Measurements from ENCODE around the gene PRODH.

Gene PRODH

GRCh38 chr22:18935889-18936529 is at the start of gene PRODH:
Gene PRODH (minus strand): TSS chr22:18936293. CDS start chr22:18936287, 6 bp downstream.
- H3K27ac ChIP-seq (ENCODE audit: low read depth, low read length) = no peak within 1 kb of the TSS
- H3K4me3 ChIP-seq (ENCODE audit: low read depth, low read length) = no peak within 1 kb of the TSS
- H3K36me3 ChIP-seq (ENCODE audit: control insufficient read depth, insufficient read depth, low read length) = no peaks in the 10 kb centered on the region
- H3K9me3 ChIP-seq (ENCODE audit: control insufficient read depth, insufficient read depth, low read length) = no peaks in the 10 kb centered on the region
- no peaks in the 10 kb centered on the region for H3K4me1 ChIP-seq (ENCODE audit: control insufficient read depth, insufficient read depth, low read length)
- no peaks in the 10 kb centered on the region for H3K27me3 ChIP-seq (ENCODE audit: control insufficient read depth, insufficient read depth, low read length)
- H3K9ac ChIP-seq (ENCODE audit: low read depth, low read length) = no peak within 1 kb of the TSS

GRCh38 chr22:18985780-18986179 is 49.7 kb upstream of the PRODH start:
- H3K9me3 ChIP-seq (ENCODE audit: control insufficient read depth, insufficient read depth, low read length) = no peaks in the 10 kb centered on the region
- no peaks in the 10 kb centered on the region for H3K36me3 ChIP-seq (ENCODE audit: control insufficient read depth, insufficient read depth, low read length)
- H3K27ac ChIP-seq (ENCODE audit: low read depth, low read length) = no peak overlapping the region
- no peak overlapping the region for H3K9ac ChIP-seq (ENCODE audit: low read depth, low read length)
- no peak overlapping the region for H3K4me3 ChIP-seq (ENCODE audit: low read depth, low read length)
- H3K4me1 ChIP-seq (ENCODE audit: control insufficient read depth, insufficient read depth, low read length) = no peaks in the 10 kb centered on the region
- no peaks in the 10 kb centered on the region for H3K27me3 ChIP-seq (ENCODE audit: control insufficient read depth, insufficient read depth, low read length)

GRCh38 chr22:18984564-18984963 is 48.5 kb upstream of the PRODH start:
- Histone ChIP-seq H3K9ac (ENCODE audit: low read depth, low read length) (no peak overlapping the region), H3K27me3 (ENCODE audit: control insufficient read depth, insufficient read depth, low read length) (no peaks in the 10 kb centered on the region), H3K4me1 (ENCODE audit: control insufficient read depth, insufficient read depth, low read length) (no peaks in the 10 kb centered on the region), H3K36me3 (ENCODE audit: control insufficient read depth, insufficient read depth, low read length) (no peaks in the 10 kb centered on the region), H3K9me3 (ENCODE audit: control insufficient read depth, insufficient read depth, low read length) (no peaks in the 10 kb centered on the region), H3K27ac (ENCODE audit: low read depth, low read length) (no peak overlapping the region), H3K4me3 (ENCODE audit: low read depth, low read length) (no peak overlapping the region)

GRCh38 chr22:18983120-18983651 is 47.1 kb upstream of the PRODH start:
- H3K9me3 ChIP-seq (ENCODE audit: control insufficient read depth, insufficient read depth, low read length) = no peaks in the 10 kb centered on the region
- H3K4me1 ChIP-seq (ENCODE audit: control insufficient read depth, insufficient read depth, low read length) = no peaks in the 10 kb centered on the region
- no peaks in the 10 kb centered on the region for H3K27me3 ChIP-seq (ENCODE audit: control insufficient read depth, insufficient read depth, low read length)
- H3K9ac ChIP-seq (ENCODE audit: low read depth, low read length) = no peak overlapping the region
- no peak overlapping the region for H3K27ac ChIP-seq (ENCODE audit: low read depth, low read length)
- H3K4me3 ChIP-seq (ENCODE audit: low read depth, low read length) = no peak overlapping the region
- no peaks in the 10 kb centered on the region for H3K36me3 ChIP-seq (ENCODE audit: control insufficient read depth, insufficient read depth, low read length)

GRCh38 chr22:18980829-18981228 is 44.7 kb upstream of the PRODH start:
- H3K36me3 ChIP-seq (ENCODE audit: control insufficient read depth, insufficient read depth, low read length) = no peaks in the 10 kb centered on the region
- H3K27ac ChIP-seq (ENCODE audit: low read depth, low read length) = no peak overlapping the region
- H3K9ac ChIP-seq (ENCODE audit: low read depth, low read length) = no peak overlapping the region
- H3K4me1 ChIP-seq (ENCODE audit: control insufficient read depth, insufficient read depth, low read length) = no peaks in the 10 kb centered on the region
- no peak overlapping the region for H3K4me3 ChIP-seq (ENCODE audit: low read depth, low read length)
- no peaks in the 10 kb centered on the region for H3K27me3 ChIP-seq (ENCODE audit: control insufficient read depth, insufficient read depth, low read length)
- no peaks in the 10 kb centered on the region for H3K9me3 ChIP-seq (ENCODE audit: control insufficient read depth, insufficient read depth, low read length)

- Histone ChIP-seq H3K27me3 (ENCODE audit: control insufficient read depth, insufficient read depth, low read length) (no peaks in the 10 kb centered on the region), H3K9me3 (ENCODE audit: control insufficient read depth, insufficient read depth, low read length) (no peaks in the 10 kb centered on the region), H3K9ac (ENCODE audit: low read depth, low read length) (no peak overlapping the region), H3K4me3 (ENCODE audit: low read depth, low read length) (no peak overlapping the region), H3K36me3 (ENCODE audit: control insufficient read depth, insufficient read depth, low read length) (no peaks in the 10 kb centered on the region), H3K4me1 (ENCODE audit: control insufficient read depth, insufficient read depth, low read length) (no peaks in the 10 kb centered on the region), H3K27ac (ENCODE audit: low read depth, low read length) (no peak overlapping the region)
Measured at GRCh38 chr22:18979957-18980356, 43.9 kb upstream of the PRODH start.

GRCh38 chr22:18978506-18978905 is 42.4 kb upstream of the PRODH start:
- Histone ChIP-seq H3K9ac (ENCODE audit: low read depth, low read length) (no peak overlapping the region), H3K27me3 (ENCODE audit: control insufficient read depth, insufficient read depth, low read length) (no peaks in the 10 kb centered on the region), H3K36me3 (ENCODE audit: control insufficient read depth, insufficient read depth, low read length) (no peaks in the 10 kb centered on the region), H3K9me3 (ENCODE audit: control insufficient read depth, insufficient read depth, low read length) (no peaks in the 10 kb centered on the region), H3K4me1 (ENCODE audit: control insufficient read depth, insufficient read depth, low read length) (no peaks in the 10 kb centered on the region), H3K27ac (ENCODE audit: low read depth, low read length) (no peak overlapping the region), H3K4me3 (ENCODE audit: low read depth, low read length) (no peak overlapping the region)

GRCh38 chr22:18977824-18978425 is 41.8 kb upstream of the PRODH start:
- Histone ChIP-seq H3K27me3 (ENCODE audit: control insufficient read depth, insufficient read depth, low read length) (no peaks in the 10 kb centered on the region), H3K27ac (ENCODE audit: low read depth, low read length) (no peak overlapping the region), H3K4me3 (ENCODE audit: low read depth, low read length) (no peak overlapping the region), H3K36me3 (ENCODE audit: control insufficient read depth, insufficient read depth, low read length) (no peaks in the 10 kb centered on the region), H3K9me3 (ENCODE audit: control insufficient read depth, insufficient read depth, low read length) (no peaks in the 10 kb centered on the region), H3K4me1 (ENCODE audit: control insufficient read depth, insufficient read depth, low read length) (no peaks in the 10 kb centered on the region), H3K9ac (ENCODE audit: low read depth, low read length) (no peak overlapping the region)

- H3K27ac ChIP-seq (ENCODE audit: low read depth, low read length) = no peak overlapping the region
- H3K36me3 ChIP-seq (ENCODE audit: control insufficient read depth, insufficient read depth, low read length) = no peaks in the 10 kb centered on the region
- no peaks in the 10 kb centered on the region for H3K4me1 ChIP-seq (ENCODE audit: control insufficient read depth, insufficient read depth, low read length)
- H3K4me3 ChIP-seq (ENCODE audit: low read depth, low read length) = no peak overlapping the region
- H3K9ac ChIP-seq (ENCODE audit: low read depth, low read length) = no peak overlapping the region
- no peaks in the 10 kb centered on the region for H3K9me3 ChIP-seq (ENCODE audit: control insufficient read depth, insufficient read depth, low read length)
- H3K27me3 ChIP-seq (ENCODE audit: control insufficient read depth, insufficient read depth, low read length) = no peaks in the 10 kb centered on the region
Measured at GRCh38 chr22:18976197-18976751, 40.2 kb upstream of the PRODH start.

GRCh38 chr22:18975434-18976196 is 39.5 kb upstream of the PRODH start:
- H3K27ac ChIP-seq (ENCODE audit: low read depth, low read length) = no peak overlapping the region
- H3K9ac ChIP-seq (ENCODE audit: low read depth, low read length) = no peak overlapping the region
- H3K9me3 ChIP-seq (ENCODE audit: control insufficient read depth, insufficient read depth, low read length) = no peaks in the 10 kb centered on the region
- H3K4me1 ChIP-seq (ENCODE audit: control insufficient read depth, insufficient read depth, low read length) = no peaks in the 10 kb centered on the region
- no peak overlapping the region for H3K4me3 ChIP-seq (ENCODE audit: low read depth, low read length)
- H3K36me3 ChIP-seq (ENCODE audit: control insufficient read depth, insufficient read depth, low read length) = no peaks in the 10 kb centered on the region
- H3K27me3 ChIP-seq (ENCODE audit: control insufficient read depth, insufficient read depth, low read length) = no peaks in the 10 kb centered on the region

Measured in HUES48 (cell line).